Muscle of arm (tissue), 12 donors: ENCODE measurements around the gene BTC. TPM values are rescaled to one million over a fixed set of nuclear protein-coding genes. Genes with fewer than 3 reads are reported as not detected.
"Not testable (repeated sequence)": the region's sequence is repeated elsewhere in the genome, so short reads cannot be mapped to it uniquely, and the experiment has no call there.

Experiments
- DNase-seq: peaks from one replicate; pipeline ENCODE4 v3.0.0-alpha.2; 2013
- polyA plus RNA-seq, 12 donors: library from polyadenylated mRNA; unstranded; fragments of 120-200 nt; gene quantifications; one replicate each; pipeline ENCODE4 v1.2.1, GENCODE V29; 2013; ENCODE audit not compliant: insufficient read length in 12 of 12

Gene BTC
- polyA plus RNA-seq, 12 donors: 1.9 to 7.2 (median 3.7) TPM; not detected in 1

- no peak for DNase-seq
Observed at GRCh38 chr4:74764119-74764518, 30.2 kb downstream of the BTC start.

GRCh38 chr4:74758551-74759145 lies 35.7 kb downstream of the BTC start:
- peak; percentile 21 for DNase-seq

GRCh38 chr4:74757136-74757535 lies 37.2 kb downstream of the BTC start:
- no peak for DNase-seq

- no peak for DNase-seq
Observed at GRCh38 chr4:74755486-74755885, 38.8 kb downstream of the BTC start.

DNA sequence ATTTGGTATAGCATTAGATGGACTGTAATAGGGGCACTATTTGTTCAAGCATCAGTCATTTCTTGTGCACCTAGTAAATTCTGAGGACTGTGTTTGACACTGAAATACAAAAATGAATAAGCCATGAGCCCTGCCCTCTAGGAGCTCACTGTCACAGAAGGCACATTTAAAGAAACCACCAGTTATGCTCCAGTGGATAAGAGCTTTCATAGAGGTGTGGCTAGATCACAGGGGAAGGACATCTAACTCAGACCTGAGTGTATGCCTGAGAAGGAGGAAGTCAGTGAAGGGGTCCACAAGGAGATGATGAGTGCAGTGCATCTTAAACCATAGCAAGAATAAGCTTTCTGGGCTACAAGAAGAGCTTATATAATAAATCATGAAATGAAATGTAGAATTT lies 40.1 kb downstream of the BTC start:
- DNase-seq: no peak

DNA sequence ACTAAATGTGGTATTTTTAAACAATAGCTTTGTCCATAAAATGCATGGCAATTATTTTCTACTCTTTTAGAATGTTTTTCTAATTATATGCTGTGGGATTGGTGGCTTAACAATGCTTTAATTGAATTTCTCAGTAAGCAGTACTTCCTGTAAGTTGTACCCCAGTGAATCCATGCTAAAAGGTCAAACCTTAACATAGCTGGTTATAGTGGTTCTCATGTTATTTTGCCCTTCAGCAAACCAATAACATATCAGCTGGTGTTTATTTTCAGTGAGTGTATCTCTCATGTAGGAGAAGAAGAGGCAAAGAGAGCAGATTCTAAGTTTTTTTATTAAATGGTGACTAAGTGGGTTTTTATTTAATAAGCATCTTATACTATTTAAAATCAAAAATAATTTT lies 41.5 kb downstream of the BTC start:
- no peak for DNase-seq

- no peak for DNase-seq
Observed at GRCh38 chr4:74751856-74752255, 42.5 kb downstream of the BTC start.

- no peak for DNase-seq
Observed at GRCh38 chr4:74751247-74751646, 43.1 kb downstream of the BTC start.

DNA sequence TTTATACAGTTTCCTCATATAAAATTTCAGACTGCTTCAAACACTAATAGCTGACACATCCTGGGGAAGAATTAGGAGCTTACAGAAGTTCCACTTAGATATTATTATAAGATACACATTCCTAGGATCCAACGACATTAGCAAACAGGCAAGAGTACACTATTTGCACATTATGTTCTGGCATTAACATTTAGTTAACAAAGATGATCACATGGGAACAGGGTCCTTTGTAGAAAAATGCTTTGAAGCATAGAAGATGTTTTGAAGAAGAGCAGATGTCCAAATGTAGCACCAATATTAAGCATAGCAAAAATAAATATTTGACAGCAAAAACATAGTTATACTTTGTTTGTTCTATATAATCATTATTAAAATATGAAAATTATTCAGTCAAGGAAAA lies 52.1 kb downstream of the BTC start:
- DNase-seq: no peak

GRCh38 chr4:74738464-74739143 lies 55.7 kb downstream of the BTC start:
- no peak for DNase-seq

DNA sequence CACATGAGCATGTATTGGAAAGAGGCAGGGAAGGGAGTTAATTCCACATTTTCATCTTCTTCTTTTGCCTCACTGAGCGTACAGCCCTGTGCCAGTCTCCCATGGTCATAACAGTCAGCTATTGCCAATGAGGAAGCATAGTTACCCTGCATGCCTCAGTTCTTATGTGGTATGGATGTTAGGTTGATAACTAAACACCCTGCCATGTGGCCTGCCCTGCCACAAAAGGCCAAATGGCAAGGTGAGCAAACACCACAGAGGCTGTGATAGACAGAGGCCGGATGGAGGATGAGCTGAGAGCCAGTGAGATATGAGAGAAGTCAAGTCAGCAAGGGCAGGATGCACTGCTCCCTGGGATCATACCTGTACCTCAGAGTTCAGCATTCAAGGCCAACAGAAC lies 59.3 kb downstream of the BTC start:
- DNase-seq: no peak

DNA sequence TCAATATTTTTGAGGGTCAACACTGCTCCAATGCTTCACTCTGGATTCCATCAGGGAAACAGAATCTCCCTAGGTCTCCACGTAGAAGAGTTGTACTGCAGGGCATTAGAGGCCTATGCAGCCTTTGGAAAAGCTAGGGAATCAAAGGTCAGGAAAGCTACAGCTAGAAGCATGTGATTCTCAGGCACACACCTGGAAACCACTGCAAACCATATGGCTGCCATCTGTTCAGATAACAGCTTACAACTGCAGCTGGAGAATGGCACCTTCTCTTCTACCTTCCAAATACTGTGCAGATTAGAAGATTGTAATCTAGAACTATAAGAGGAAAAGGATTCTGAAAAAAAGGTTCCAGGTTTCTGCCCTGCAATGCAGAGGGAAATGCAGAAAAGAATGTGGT lies 60.6 kb downstream of the BTC start:
- no peak for DNase-seq

DNA sequence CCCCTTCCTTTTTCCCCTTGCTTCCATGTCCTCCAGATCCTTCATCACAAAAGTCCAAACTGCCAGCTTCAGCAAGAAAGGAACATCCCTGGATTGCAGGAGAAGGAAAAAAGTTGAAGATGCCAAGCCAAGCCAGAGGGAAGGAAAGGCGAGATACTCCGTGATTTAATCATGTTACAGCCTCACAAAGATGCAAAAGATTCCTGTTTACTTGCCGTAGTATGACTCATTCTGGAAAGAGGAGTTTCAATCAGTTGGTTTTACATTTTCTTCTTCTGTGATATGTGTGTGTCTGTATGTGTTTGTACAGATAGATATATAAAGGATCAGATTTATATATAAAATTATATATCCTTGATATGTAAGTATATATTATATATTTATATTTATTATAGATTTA lies 69.3 kb downstream of the BTC start:
- DNase-seq: no peak

- DNase-seq: no peak
Observed at GRCh38 chr4:74716436-74716765, 77.9 kb downstream of the BTC start.

DNA sequence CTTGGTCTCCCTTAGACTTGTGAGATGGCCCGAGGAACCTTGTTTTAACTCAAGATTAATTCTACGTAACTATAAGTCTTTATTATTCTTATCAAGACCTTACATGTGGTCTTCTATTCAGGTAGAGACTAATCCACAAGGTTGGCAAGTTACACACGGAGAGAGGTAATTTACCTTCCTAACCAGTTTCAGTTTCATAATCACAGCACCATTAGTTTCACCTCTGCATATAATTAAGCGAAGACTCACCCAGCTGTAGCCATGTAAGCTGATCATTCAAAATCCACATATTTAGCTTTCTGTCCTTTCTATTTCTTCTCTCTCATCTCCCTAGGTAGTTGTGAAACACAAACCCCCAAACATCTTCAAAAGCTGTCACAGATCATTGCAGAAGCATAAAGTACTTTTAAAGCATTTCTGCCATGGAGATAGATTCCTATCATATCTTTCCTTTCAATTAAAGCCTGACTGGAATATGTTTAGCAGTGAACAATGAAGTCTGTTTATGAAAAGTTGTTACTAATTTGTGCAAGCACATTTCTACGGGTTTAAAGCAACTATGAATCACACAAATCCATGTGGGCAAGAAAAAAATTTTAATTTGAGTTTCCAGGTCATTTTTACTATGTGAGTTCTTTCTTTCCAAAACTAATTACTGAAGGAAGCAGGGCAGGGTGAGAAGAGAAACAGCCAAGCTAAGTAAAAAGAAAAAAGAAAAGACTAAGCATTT lies 78.5 kb downstream of the BTC start:
- DNase-seq: no peak

GRCh38 chr4:74714611-74715130 lies 79.7 kb downstream of the BTC start:
- DNase-seq: no peak

DNA sequence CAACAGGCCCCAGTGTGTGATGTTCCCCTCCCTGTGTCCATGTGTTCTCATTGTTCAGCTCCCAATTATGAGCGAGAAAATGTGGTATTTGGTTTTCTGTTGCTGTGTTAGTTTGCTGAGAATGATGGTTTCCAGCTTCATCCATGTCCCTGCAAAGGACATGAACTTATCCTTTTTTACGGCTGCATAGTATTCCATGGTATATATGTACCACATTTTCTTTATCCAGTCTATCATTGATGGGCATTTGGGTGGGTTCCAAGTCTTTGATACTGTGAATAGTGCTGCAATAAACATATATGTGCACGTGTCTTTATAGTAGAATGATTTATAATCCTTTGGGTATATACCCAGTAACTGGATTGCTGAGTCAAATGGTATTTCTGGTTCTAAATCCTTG lies 86.2 kb downstream of the BTC start:
- not testable (repeated sequence) for DNase-seq

Other genes starting within 250 kb of the BTC start
- gene PARM1, start 138.6 kb upstream of the BTC start, polyA plus RNA-seq: 100 to 1,000 TPM in 2 of 12 donors, 10 to 100 TPM in 10; 58.0 to 424 (median 73.4) TPM